MG63 (cell line): ENCODE results near the gene QRFP. TPM values are rescaled to one million over a fixed set of nuclear protein-coding genes. Genes with fewer than 3 reads are reported as not detected.

ENCODE experiments used
- DNase-seq: peaks from one replicate; pipeline ENCODE4 v3.0.0-alpha.2; 2020
- H3K27me3 ChIP-seq: fragments of 250-450 bp; sonication (Bioruptor Pico); 2 replicates; pipeline ENCODE4 v1.5.1; 2020; ENCODE audit warnings: mild to moderate bottlenecking, moderate library complexity
- H3K36me3 ChIP-seq: fragments of 250-450 bp; sonication (Bioruptor Pico); 2 replicates; pipeline ENCODE4 v1.5.1; 2020; ENCODE audit warnings: mild to moderate bottlenecking, moderate library complexity
- H3K4me3 ChIP-seq: fragments of 250-450 bp; sonication (Bioruptor Pico); 2 replicates; pipeline ENCODE4 v1.5.1; 2020; ENCODE audit warnings: mild to moderate bottlenecking, moderate library complexity
- H3K9me3 ChIP-seq: fragments of 250-450 bp; sonication (Bioruptor Pico); 2 replicates; pipeline ENCODE4 v1.5.1; 2020; ENCODE audit warnings: mild to moderate bottlenecking, moderate library complexity
- total RNA-seq: library from RNA; depleted of rRNA; stranded (reverse); fragments of >200 nt; shearing (Covaris generic); gene quantifications from 2 replicates; pipeline ENCODE4 v1.2.3, GENCODE V29; 2014; ENCODE audit warnings: low replicate concordance; rRNA removed

Gene QRFP
- not detected in 2 replicates for total RNA-seq

GRCh38 chr9:130896233-130897014 is at the start of gene QRFP:
Gene QRFP (minus strand): TSS chr9:130896812. CDS start chr9:130893838, 2,974 bp downstream.
- Histone ChIP-seq H3K27me3 (no peaks in the 10 kb centered on the region), H3K4me3 (no peak within 1 kb of the TSS), H3K9me3 (no peaks in the 10 kb centered on the region), H3K36me3 (peaks cover 20% of the 10 kb centered on the region)
- no peak for DNase-seq

- no peak overlapping the region for H3K4me3 ChIP-seq
- no peak for DNase-seq
- no peaks in the 10 kb centered on the region for H3K36me3 ChIP-seq
- peaks cover 13% of the 10 kb centered on the region for H3K27me3 ChIP-seq
- H3K9me3 ChIP-seq: no peaks in the 10 kb centered on the region
Measured at GRCh38 chr9:130945173-130945572, 48.6 kb upstream of the QRFP start.

GRCh38 chr9:130944510-130945058 is 48.0 kb upstream of the QRFP start:
- no peaks in the 10 kb centered on the region for H3K9me3 ChIP-seq
- H3K4me3 ChIP-seq: no peak overlapping the region
- peaks cover 16% of the 10 kb centered on the region for H3K27me3 ChIP-seq
- no peaks in the 10 kb centered on the region for H3K36me3 ChIP-seq
- no peak for DNase-seq

GRCh38 chr9:130943777-130944176 is 47.2 kb upstream of the QRFP start:
- no peak for DNase-seq
- Histone ChIP-seq H3K36me3 (no peaks in the 10 kb centered on the region), H3K4me3 (no peak overlapping the region), H3K9me3 (no peaks in the 10 kb centered on the region), H3K27me3 (peaks cover 22% of the 10 kb centered on the region)

- peak; percentile 36 for DNase-seq
- no peak overlapping the region for H3K4me3 ChIP-seq
- peaks cover 23% of the 10 kb centered on the region for H3K27me3 ChIP-seq
- no peaks in the 10 kb centered on the region for H3K36me3 ChIP-seq
- no peaks in the 10 kb centered on the region for H3K9me3 ChIP-seq
Measured at GRCh38 chr9:130943221-130943620, 46.6 kb upstream of the QRFP start.

- Histone ChIP-seq H3K36me3 (no peaks in the 10 kb centered on the region), H3K4me3 (no peak overlapping the region), H3K27me3 (peaks cover 23% of the 10 kb centered on the region), H3K9me3 (no peaks in the 10 kb centered on the region)
- no peak for DNase-seq
Measured at GRCh38 chr9:130942679-130943078, 46.1 kb upstream of the QRFP start.

- Histone ChIP-seq H3K36me3 (no peaks in the 10 kb centered on the region), H3K4me3 (no peak overlapping the region), H3K27me3 (peaks cover 23% of the 10 kb centered on the region), H3K9me3 (no peaks in the 10 kb centered on the region)
- DNase-seq: no peak
Measured at GRCh38 chr9:130942084-130942483, 45.5 kb upstream of the QRFP start.

GRCh38 chr9:130940693-130941576 is 44.3 kb upstream of the QRFP start:
- Histone ChIP-seq H3K36me3 (no peaks in the 10 kb centered on the region), H3K9me3 (no peaks in the 10 kb centered on the region), H3K4me3 (no peak overlapping the region), H3K27me3 (peaks cover 23% of the 10 kb centered on the region)
- DNase-seq: peak; percentile 28

- Histone ChIP-seq H3K9me3 (no peaks in the 10 kb centered on the region), H3K27me3 (peaks cover 23% of the 10 kb centered on the region), H3K36me3 (no peaks in the 10 kb centered on the region), H3K4me3 (no peak overlapping the region)
- DNase-seq: no peak
Measured at GRCh38 chr9:130940027-130940549, 43.5 kb upstream of the QRFP start.

- Histone ChIP-seq H3K4me3 (peak overlapping the region; percentile 55), H3K9me3 (no peaks in the 10 kb centered on the region)
- DNase-seq: no peak
Measured at GRCh38 chr9:130939405-130940026, 42.9 kb upstream of the QRFP start.

GRCh38 chr9:130938652-130939404 is 42.2 kb upstream of the QRFP start, which contains the start of gene FIBCD1:
Gene FIBCD1 (minus strand): TSS chr9:130939247. CDS start chr9:130938607, 640 bp downstream.
- H3K9me3 ChIP-seq: no peaks in the 10 kb centered on the region
- DNase-seq: peak; percentile 51
- H3K4me3 ChIP-seq: peak within 1 kb of the TSS; percentile 55
- no peaks in the 10 kb centered on the region for H3K36me3 ChIP-seq
- H3K27me3 ChIP-seq: peaks cover 23% of the 10 kb centered on the region

More at GRCh38 chr9:130939405-130940026, 42.9 kb upstream of the QRFP start:
- Histone ChIP-seq H3K36me3 (no peaks in the 10 kb centered on the region), H3K27me3 (peaks cover 23% of the 10 kb centered on the region)

- Histone ChIP-seq H3K9me3 (no peaks in the 10 kb centered on the region), H3K36me3 (no peaks in the 10 kb centered on the region), H3K27me3 (peaks cover 21% of the 10 kb centered on the region)
Measured at GRCh38 chr9:130938184-130938651, 41.6 kb upstream of the QRFP start.

GRCh38 chr9:130937146-130938076 is 40.8 kb upstream of the QRFP start:
- Histone ChIP-seq H3K9me3 (no peaks in the 10 kb centered on the region), H3K27me3 (peaks cover 20% of the 10 kb centered on the region), H3K36me3 (no peaks in the 10 kb centered on the region), H3K4me3 (no peak overlapping the region; the same call in 1 of the 2 replicates)
- DNase-seq: no peak

More at GRCh38 chr9:130938184-130938651, 41.6 kb upstream of the QRFP start:
- no peak overlapping the region; the same call in 1 of the 2 replicates for H3K4me3 ChIP-seq
- no peak for DNase-seq

- DNase-seq: peak; percentile 54
- Histone ChIP-seq H3K36me3 (no peaks in the 10 kb centered on the region), H3K9me3 (no peaks in the 10 kb centered on the region), H3K27me3 (peaks cover 20% of the 10 kb centered on the region), H3K4me3 (no peak overlapping the region)
Measured at GRCh38 chr9:130936285-130937117, 39.9 kb upstream of the QRFP start.
